Gastroesophageal sphincter (tissue), 3 donors: ENCODE measurements around the gene DNAAF5.

ENCODE experiments used
- CTCF ChIP-seq, 4 experiments: fragments of 200-600 bp in 2 of 4; fragments of 450-650 bp in 2 of 4; sonication (generic) in 1 of 4; IDR thresholded peaks; one replicate each; pipeline ENCODE4 v1.5.1; 2017 to 2019; ENCODE audit warnings: antibody characterized with exemption in 4 of 4, mild to moderate bottlenecking in 2 of 4, moderate library complexity in 2 of 4
- EP300 ChIP-seq: sonication (generic); formaldehyde crosslinking; IDR thresholded peaks from one replicate; pipeline ENCODE4 v1.6.1; 2017; ENCODE audit warnings: antibody characterized with exemption, mild to moderate bottlenecking
- POLR2A ChIP-seq, 2 donors: fragments of 450-650 bp; IDR thresholded peaks; one replicate each; pipeline ENCODE4 v1.6.1; 2017; ENCODE audit warnings: antibody characterized with exemption in 2 of 2, mild to moderate bottlenecking in 2 of 2, moderate library complexity in 1 of 2
- POLR2AphosphoS5 ChIP-seq: sonication (generic); formaldehyde crosslinking; IDR thresholded peaks from one replicate; pipeline ENCODE4 v1.6.1; 2017; ENCODE audit warnings: antibody characterized with exemption

GRCh38 chr7:734808-735207, 8.3 kb downstream of the DNAAF5 start:
- TF ChIP-seq POLR2A (IDR thresholded peaks at IDR 0.05) (no peak), CTCF (IDR thresholded peaks at IDR 0.05) (no peak), POLR2AphosphoS5 (no peak), EP300 (no peak)
